Left lung (tissue), 10 donors: ENCODE results near the gene PHACTR1. TPM values are rescaled to one million over a fixed set of nuclear protein-coding genes. Genes with fewer than 3 reads are reported as not detected.
A peak's percentile ranks its signal among the peaks of the same experiment; 100 is the strongest.

Experiments used
- ATAC-seq: fragments of 200-7000 bp; cut with Tn5 transposase; one replicate; pipeline ENCODE4 v1.9.1; 2020; ENCODE audit warnings: moderate library complexity
- DNase-seq, 4 donors: peaks; one replicate each; pipeline ENCODE4 v3.0.0-alpha.2; 2013 to 2020
- H3K27ac ChIP-seq, 2 donors: fragments of 200-600 bp; sonication (generic) in 1 of 2; one replicate each; pipeline versions ENCODE4 v1.5.0 to v1.8.0; 2020 to 2021
- H3K27me3 ChIP-seq, 2 donors: fragments of 200-600 bp; sonication (generic) in 1 of 2; one replicate each; pipeline versions ENCODE4 v1.5.0 to v1.8.0; 2020 to 2021
- H3K36me3 ChIP-seq, 2 donors: fragments of 200-600 bp; sonication (generic) in 1 of 2; one replicate each; pipeline versions ENCODE4 v1.5.0 to v1.8.0; 2020 to 2021
- H3K4me1 ChIP-seq, 2 donors: fragments of 200-600 bp; one replicate each; pipeline ENCODE4 v1.8.0; 2021
- H3K4me3 ChIP-seq, 2 donors: fragments of 200-600 bp; sonication (generic) in 1 of 2; one replicate each; pipeline versions ENCODE4 v1.5.0 to v1.8.0; 2020 to 2021; ENCODE audit warnings: mild to moderate bottlenecking in 1 of 2
- H3K9me3 ChIP-seq, 2 donors: fragments of 200-600 bp; sonication (generic) in 1 of 2; one replicate each; pipeline versions ENCODE4 v1.5.0 to v1.8.0; 2020 to 2021
- intact Hi-C, 2 donors: fragments of 100-400 bp; cut with DNase I; formaldehyde crosslinking; loops; one replicate each; pipeline versions ENCODE4 v1.11.2 to v1.14.2; 2022
- polyA plus RNA-seq, 6 donors: library from polyadenylated mRNA; unstranded; fragments of 120-200 nt; gene quantifications; one replicate each; pipeline ENCODE4 v1.2.1, GENCODE V29; 2013; ENCODE audit not compliant: insufficient read length in 6 of 6
- total RNA-seq, 2 donors: library from RNA; stranded (reverse); fragmentation: NEBNext Ultra II Directional; extraction: Animal tissue kit (Norgen Biotek cat#: 25700); gene quantifications; one replicate each; pipeline ENCODE4 v1.2.1, GENCODE V29; 2021
- TF ChIP-seq, protein P1 (sequence below), 2 donors: fragments of 200-600 bp; sonication (generic) in 1 of 2; IDR thresholded peaks; one replicate each; pipeline versions ENCODE4 v1.5.0 to v1.8.0; 2021; ENCODE audit warnings: antibody characterized with exemption in 2 of 2
- donor health status: DM: no; HTN: yes; CAD: no.
- donor health status: DM: no; HTN: no; CAD: no.

The PHACTR1 gene
- total and polyA plus RNA-seq, 8 donors: 12.1 to 53.3 (median 15.8) TPM

GRCh38 chr6:13268913-13269518 is 552.4 kb downstream of the PHACTR1 start:
- intact Hi-C loops: no loop called here
- peak in 1 of 4 donors; percentile 33 for DNase-seq
- ATAC-seq: peak; percentile 74
- Histone ChIP-seq H3K27me3 (no peaks in the 10 kb centered on the region), H3K4me3 (no peak overlapping the region), H3K4me1 (peaks cover 0 to 19% of the 10 kb centered on the region in 2 donors), H3K9me3 (no peaks in the 10 kb centered on the region), H3K27ac (peak overlapping the region in 1 of 2 donors; percentile 8), H3K36me3 (no peaks in the 10 kb centered on the region)
- TF ChIP-seq, protein P1, sequence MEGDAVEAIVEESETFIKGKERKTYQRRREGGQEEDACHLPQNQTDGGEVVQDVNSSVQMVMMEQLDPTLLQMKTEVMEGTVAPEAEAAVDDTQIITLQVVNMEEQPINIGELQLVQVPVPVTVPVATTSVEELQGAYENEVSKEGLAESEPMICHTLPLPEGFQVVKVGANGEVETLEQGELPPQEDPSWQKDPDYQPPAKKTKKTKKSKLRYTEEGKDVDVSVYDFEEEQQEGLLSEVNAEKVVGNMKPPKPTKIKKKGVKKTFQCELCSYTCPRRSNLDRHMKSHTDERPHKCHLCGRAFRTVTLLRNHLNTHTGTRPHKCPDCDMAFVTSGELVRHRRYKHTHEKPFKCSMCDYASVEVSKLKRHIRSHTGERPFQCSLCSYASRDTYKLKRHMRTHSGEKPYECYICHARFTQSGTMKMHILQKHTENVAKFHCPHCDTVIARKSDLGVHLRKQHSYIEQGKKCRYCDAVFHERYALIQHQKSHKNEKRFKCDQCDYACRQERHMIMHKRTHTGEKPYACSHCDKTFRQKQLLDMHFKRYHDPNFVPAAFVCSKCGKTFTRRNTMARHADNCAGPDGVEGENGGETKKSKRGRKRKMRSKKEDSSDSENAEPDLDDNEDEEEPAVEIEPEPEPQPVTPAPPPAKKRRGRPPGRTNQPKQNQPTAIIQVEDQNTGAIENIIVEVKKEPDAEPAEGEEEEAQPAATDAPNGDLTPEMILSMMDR (IDR thresholded peaks at IDR 0.05): no peak

GRCh38 chr6:13272131-13273046 is 555.8 kb downstream of the PHACTR1 start:
- peaks cover 0 to 10% of the 10 kb centered on the region in 2 donors for H3K36me3 ChIP-seq
- peak in 2 of 4 donors; percentile 89 to 91 for DNase-seq
- intact Hi-C loops: no loop called here
- H3K4me1 ChIP-seq: peaks cover 0 to 23% of the 10 kb centered on the region in 2 donors
- peak; percentile 70 for ATAC-seq
- TF ChIP-seq, protein P1 (IDR thresholded peaks at IDR 0.05): no peak
- H3K9me3 ChIP-seq: no peaks in the 10 kb centered on the region
- H3K27me3 ChIP-seq: no peaks in the 10 kb centered on the region
- peak overlapping the region in 1 of 2 donors; percentile 52 for H3K4me3 ChIP-seq
- H3K27ac ChIP-seq: peak overlapping the region; percentile 21 to 87

DNA sequence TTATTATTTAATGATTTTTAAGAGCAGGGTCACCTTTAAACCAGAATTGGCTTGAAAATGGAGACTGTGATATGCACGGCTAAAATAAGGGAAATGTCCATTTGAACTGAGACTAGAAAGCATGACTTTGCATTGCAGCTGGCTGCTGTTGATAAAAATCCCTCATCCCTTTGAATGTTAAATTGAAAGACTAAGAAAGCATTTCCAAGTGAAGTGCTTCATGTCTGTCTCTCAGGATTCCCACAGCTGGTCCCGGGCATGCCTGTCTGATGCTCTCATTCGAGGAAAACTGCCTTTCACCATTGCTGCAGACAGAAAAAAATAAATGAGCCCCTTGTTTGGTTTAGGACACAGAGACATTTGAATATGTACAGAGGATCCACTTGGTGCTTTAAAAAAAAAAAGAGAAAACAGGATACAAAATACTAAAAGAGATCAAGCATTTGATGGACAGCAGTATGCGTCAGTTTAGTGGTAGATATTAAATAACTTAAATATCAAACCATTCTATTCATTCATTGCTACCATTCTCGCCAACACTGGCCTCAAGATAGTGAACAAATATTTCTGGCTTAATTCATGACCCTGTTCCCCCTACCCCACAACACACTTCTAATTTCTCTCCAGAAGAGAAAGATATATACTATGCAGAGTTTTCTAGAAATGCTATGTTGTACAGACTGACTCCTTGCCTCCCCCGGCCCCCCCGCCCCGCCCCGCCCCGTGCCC is 556.8 kb downstream of the PHACTR1 start:
- Histone ChIP-seq H3K27ac (peak overlapping the region; percentile 21 to 87), H3K4me1 (peaks cover 0 to 23% of the 10 kb centered on the region in 2 donors), H3K9me3 (no peaks in the 10 kb centered on the region), H3K4me3 (peak overlapping the region in 1 of 2 donors; percentile 52), H3K27me3 (no peaks in the 10 kb centered on the region), H3K36me3 (peaks cover 0 to 20% of the 10 kb centered on the region in 2 donors)
- ATAC-seq (peak; percentile 12), DNase-seq (no peak)
- intact Hi-C loops: no loop called here
- TF ChIP-seq, protein P1 (IDR thresholded peaks at IDR 0.05): no peak

DNA sequence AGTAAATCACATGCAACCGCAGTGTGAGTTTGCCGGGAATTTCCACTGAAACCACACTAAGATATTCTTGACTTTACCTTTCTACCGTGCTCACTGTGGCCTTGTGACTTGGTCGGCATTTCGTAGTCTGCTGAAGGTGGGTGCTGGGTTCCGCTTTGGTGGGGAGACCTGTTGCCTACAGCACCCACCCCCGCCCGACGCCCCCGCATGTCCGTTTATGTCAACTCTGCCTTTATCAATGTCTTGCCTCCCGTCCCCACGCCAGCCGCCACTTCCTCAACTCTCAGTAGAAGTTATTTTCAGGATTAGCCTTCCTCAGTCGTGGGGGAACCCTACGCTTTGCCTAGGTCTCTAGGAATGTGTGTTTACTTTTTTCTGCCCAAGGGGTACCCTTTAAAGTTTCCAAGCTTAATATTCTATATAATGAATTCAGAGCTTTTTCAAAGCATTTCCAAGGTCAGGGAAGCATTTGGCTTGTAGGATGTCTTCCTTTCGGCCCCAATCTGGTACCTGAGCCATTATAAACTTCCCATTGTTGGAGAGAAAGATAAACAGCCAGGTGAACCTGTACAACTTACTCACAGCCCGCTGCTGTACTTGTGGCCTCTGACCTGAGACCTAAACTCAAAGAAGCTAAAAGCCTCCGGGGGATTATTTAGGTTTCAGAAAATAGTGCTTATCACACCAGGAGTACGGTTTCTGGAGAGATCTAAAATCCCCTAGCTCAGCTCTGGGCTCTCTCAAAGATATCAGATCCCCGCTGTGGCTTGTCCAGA is 557.6 kb downstream of the PHACTR1 start:
- ATAC-seq: peak; percentile 8
- intact Hi-C loops: no loop called here

More for the DNA sequence above, 557.6 kb downstream of the PHACTR1 start:
- TF ChIP-seq, protein P1 (IDR thresholded peaks at IDR 0.05): no peak
- Histone ChIP-seq H3K4me1 (peaks cover 0 to 18% of the 10 kb centered on the region in 2 donors), H3K27ac (peak overlapping the region; percentile 13 to 87), H3K4me3 (peak overlapping the region in 1 of 2 donors; percentile 52), H3K36me3 (peaks cover 0 to 27% of the 10 kb centered on the region in 2 donors), H3K27me3 (no peaks in the 10 kb centered on the region), H3K9me3 (no peaks in the 10 kb centered on the region)
- DNase-seq: peak in 2 of 4 donors; percentile 83 to 88
